Measurements from ENCODE around the gene ADPRH.

Gene ADPRH

GRCh38 chr3:119585856-119586570, 6.7 kb downstream of the ADPRH start:
- DNase-seq (ENCODE audit: low read depth), result no peak
- H3K4me3 ChIP-seq (ENCODE audit: low read depth, low read length), result no peak overlapping the region
- TF ChIP-seq, protein P1, sequence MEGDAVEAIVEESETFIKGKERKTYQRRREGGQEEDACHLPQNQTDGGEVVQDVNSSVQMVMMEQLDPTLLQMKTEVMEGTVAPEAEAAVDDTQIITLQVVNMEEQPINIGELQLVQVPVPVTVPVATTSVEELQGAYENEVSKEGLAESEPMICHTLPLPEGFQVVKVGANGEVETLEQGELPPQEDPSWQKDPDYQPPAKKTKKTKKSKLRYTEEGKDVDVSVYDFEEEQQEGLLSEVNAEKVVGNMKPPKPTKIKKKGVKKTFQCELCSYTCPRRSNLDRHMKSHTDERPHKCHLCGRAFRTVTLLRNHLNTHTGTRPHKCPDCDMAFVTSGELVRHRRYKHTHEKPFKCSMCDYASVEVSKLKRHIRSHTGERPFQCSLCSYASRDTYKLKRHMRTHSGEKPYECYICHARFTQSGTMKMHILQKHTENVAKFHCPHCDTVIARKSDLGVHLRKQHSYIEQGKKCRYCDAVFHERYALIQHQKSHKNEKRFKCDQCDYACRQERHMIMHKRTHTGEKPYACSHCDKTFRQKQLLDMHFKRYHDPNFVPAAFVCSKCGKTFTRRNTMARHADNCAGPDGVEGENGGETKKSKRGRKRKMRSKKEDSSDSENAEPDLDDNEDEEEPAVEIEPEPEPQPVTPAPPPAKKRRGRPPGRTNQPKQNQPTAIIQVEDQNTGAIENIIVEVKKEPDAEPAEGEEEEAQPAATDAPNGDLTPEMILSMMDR (IDR thresholded peaks at IDR 0.05; ENCODE audit: low read depth, low read length, missing control alignments), result no peak

DNA sequence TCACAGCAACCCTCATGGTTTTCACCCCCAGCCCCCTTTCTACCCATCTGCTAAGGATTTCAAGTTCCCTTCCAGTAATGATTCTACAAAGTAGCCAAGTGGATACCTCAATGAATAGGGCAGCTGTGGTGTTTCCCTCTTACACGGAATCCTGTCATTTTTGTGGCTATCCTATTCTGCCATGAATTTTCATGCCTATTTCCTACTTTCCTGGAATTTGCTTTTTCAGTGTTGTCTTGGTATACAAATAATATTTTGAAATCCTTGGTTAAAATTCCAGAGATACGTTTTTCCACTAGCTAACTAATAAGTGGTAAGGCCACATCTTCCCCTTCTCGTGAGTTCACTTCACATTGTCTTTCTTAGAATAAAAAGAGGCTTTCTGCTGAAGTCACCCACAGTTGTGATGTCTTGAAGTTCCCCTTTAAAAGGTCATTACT, 7.5 kb downstream of the ADPRH start:
- no peak for DNase-seq (ENCODE audit: low read depth)
- TF ChIP-seq, protein P1 (IDR thresholded peaks at IDR 0.05; ENCODE audit: low read depth, low read length, missing control alignments), result no peak
- no peak overlapping the region for H3K4me3 ChIP-seq (ENCODE audit: low read depth, low read length)

DNA sequence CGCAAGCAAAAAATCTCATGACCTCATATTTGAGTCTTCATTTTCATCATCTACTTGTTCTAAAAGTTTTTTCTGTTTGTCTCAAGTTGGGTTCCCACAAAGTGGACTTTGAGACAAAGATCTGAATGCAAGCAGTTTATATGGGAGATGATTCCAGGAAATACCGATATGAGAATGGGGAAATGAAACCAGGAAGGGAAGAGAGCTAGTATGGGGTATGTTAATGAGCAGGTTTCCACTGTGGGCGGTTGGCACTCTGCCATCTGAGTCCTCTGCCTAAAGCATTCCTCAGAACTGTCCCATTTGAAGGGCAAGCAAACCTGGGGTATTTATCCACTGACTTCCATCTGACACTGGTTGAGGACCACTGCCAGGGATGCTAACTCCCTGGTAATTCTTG, 8.8 kb downstream of the ADPRH start:
- TF ChIP-seq, protein P1 (IDR thresholded peaks at IDR 0.05; ENCODE audit: low read depth, low read length, missing control alignments), result no peak
- no peak overlapping the region for H3K4me3 ChIP-seq (ENCODE audit: low read depth, low read length)
- DNase-seq (ENCODE audit: low read depth), result no peak

DNA sequence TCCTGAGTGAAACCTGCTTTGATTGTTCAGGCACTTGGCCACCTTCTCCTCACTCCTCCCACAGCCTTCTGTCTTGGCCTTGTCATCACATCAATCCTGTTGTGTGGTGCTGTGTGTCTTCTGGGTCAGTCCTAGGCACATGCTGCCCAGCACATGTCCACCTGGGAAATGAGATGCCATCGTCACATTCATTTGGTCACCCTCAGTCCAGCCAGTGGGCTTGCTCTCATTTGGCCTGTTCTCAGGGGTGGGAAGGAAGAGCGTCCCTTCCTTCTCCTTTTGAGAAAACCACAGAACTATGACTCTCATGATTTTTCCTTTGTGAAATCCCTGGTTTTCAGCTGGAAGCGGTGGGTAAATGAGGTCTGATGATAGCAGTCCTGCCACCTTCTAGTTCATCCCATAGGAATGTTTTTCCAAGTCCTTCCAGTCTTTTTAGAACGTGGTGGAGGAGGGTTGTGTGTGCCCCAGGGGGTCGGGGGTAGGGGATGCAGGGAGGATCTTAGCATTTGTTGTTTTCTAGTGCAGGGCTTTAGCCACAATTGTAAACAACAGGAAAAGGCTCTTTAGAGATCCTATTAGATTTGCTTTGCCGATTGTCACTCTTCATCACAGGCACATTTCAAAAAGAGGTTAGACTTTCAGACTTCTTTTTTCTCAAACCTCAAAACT, 9.9 kb downstream of the ADPRH start:
- no peak for DNase-seq (ENCODE audit: low read depth)
- no peak overlapping the region for H3K4me3 ChIP-seq (ENCODE audit: low read depth, low read length)
- TF ChIP-seq, protein P1 (IDR thresholded peaks at IDR 0.05; ENCODE audit: low read depth, low read length, missing control alignments), result no peak

DNA sequence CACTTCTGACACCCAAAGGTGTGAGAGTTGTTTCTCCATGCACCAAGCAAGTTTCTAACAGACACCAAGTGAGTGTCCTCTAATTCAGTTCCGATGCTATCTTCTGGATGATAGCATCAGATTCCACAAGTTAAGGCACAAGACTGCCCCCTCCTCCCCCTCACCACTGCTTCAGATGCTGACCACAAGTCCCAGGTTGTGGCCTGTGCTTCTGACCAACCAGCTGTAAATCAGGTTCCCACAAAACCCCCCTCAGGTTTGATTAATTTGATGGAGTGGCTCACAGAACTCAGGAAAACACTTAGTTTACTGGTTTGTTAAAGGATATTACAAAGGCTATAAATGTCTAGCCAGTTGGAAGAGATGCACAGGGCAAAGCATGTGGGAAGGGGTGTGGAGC, 11.4 kb downstream of the ADPRH start:
- TF ChIP-seq, protein P1 (IDR thresholded peaks at IDR 0.05; ENCODE audit: low read depth, low read length, missing control alignments), result no peak
- no peak for DNase-seq (ENCODE audit: low read depth)
- no peak overlapping the region for H3K4me3 ChIP-seq (ENCODE audit: low read depth, low read length)

DNA sequence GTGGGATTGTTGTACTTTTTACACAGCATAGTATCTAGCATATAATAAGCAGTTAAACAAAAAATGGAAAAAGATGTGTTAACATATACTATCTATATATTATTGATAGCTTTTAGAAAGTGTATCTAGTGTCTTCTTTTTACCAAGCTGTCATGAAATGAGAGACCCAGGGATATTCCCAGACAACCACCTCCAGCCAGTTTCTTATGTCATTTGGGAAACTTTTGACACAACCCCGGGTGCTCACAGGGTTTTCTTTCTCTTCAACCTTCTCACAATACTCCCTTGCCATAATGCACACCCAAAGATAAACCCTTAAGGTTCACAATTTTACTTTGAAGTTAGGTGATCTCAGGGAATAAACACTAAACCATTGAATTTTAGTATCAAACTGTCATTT, 13.6 kb downstream of the ADPRH start:
- no peak overlapping the region for H3K4me3 ChIP-seq (ENCODE audit: low read depth, low read length)
- TF ChIP-seq, protein P1 (IDR thresholded peaks at IDR 0.05; ENCODE audit: low read depth, low read length, missing control alignments), result no peak
- DNase-seq (ENCODE audit: low read depth), result no peak

All from GM12864 (cell line).